HFFc6 (cell line): Measurements from ENCODE around the gene ARHGAP15. TPM values are rescaled to one million over a fixed set of nuclear protein-coding genes. Genes with fewer than 3 reads are reported as not detected.

Source experiments
- DNase-seq: peaks from one replicate; pipeline ENCODE4 v3.0.0-alpha.2; 2018
- H3K27ac Mint-ChIP-seq: 2 replicates; pipeline ENCODE4 v1.8.0; 2020; ENCODE audit warnings: mild to moderate bottlenecking, mixed read lengths
- H3K27me3 Mint-ChIP-seq: 2 replicates; pipeline ENCODE4 v1.8.0; 2021; ENCODE audit warnings: mild to moderate bottlenecking, moderate library complexity, mixed read lengths; ENCODE audit not compliant: insufficient read depth
- H3K36me3 Mint-ChIP-seq: 2 replicates; pipeline ENCODE4 v1.8.0; 2021; ENCODE audit warnings: low read depth, mixed read lengths
- H3K4me1 Mint-ChIP-seq: 2 replicates; pipeline ENCODE4 v1.8.0; 2020; ENCODE audit warnings: low read depth, mixed read lengths
- H3K4me3 Mint-ChIP-seq: 2 replicates; pipeline ENCODE4 v1.8.0; 2020; ENCODE audit warnings: mild to moderate bottlenecking, moderate library complexity, mixed read lengths
- H3K9me3 Mint-ChIP-seq: 2 replicates; pipeline ENCODE4 v1.8.0; 2020; ENCODE audit warnings: mild to moderate bottlenecking, mixed read lengths
- total RNA-seq, 6 experiments: library from RNA; stranded (reverse); fragmentation: NEBNext Ultra II Directional; extraction: Animal tissue kit (Norgen Biotek cat#: 25700); gene quantifications; 2 replicates in 1 of 6; 3 replicates in 5 of 6; pipeline ENCODE4 v1.2.3, GENCODE V29; 2021
- TF ChIP-seq, protein P1 (sequence below): fragments of 200-600 bp; sonication (generic); IDR thresholded peaks from 2 replicates; pipeline ENCODE4 v1.5.0; 2021; ENCODE audit warnings: antibody characterized with exemption, mild to moderate bottlenecking

Gene ARHGAP15
- total RNA-seq, 6 experiments from 2014 or later: not detected

DNA sequence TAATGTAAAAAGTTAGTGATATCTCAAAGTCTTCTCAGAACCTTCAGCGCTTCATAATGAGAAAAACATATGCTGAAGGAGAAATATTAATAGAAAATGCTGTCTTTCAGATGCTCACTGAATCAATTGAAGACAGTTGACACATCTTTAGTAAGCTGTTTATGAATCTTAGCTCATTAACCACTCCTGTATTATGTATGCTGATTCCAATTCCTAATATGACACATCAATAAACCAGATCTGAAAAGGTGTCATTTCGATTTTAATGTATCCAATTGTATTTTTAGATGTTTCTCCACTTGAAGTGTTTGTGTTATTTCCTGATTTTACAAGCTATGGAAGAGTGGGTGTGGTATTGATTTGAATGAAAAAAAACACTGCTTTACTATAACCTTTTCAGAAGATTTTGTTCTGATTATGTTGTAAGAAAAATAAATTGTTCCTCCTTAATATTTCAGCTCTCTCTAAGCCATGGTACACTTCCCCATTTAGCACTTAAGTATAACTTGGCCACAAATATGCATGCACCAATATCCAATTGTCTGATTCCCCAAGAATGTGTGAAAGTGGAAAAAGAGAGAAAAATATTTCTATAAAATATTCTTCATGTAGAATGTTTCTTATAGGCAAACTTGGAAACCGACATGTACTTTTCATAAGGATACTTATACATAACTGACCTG lies 569.8 kb downstream of the ARHGAP15 start:
- TF ChIP-seq, protein P1, sequence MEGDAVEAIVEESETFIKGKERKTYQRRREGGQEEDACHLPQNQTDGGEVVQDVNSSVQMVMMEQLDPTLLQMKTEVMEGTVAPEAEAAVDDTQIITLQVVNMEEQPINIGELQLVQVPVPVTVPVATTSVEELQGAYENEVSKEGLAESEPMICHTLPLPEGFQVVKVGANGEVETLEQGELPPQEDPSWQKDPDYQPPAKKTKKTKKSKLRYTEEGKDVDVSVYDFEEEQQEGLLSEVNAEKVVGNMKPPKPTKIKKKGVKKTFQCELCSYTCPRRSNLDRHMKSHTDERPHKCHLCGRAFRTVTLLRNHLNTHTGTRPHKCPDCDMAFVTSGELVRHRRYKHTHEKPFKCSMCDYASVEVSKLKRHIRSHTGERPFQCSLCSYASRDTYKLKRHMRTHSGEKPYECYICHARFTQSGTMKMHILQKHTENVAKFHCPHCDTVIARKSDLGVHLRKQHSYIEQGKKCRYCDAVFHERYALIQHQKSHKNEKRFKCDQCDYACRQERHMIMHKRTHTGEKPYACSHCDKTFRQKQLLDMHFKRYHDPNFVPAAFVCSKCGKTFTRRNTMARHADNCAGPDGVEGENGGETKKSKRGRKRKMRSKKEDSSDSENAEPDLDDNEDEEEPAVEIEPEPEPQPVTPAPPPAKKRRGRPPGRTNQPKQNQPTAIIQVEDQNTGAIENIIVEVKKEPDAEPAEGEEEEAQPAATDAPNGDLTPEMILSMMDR: no peak
- no peak for DNase-seq
- Mint-ChIP-seq H3K4me1 (no peaks in the 10 kb centered on the region), H3K27me3 (no peaks in the 10 kb centered on the region), H3K27ac (no peak overlapping the region), H3K9me3 (no peaks in the 10 kb centered on the region), H3K4me3 (no peak overlapping the region), H3K36me3 (no peaks in the 10 kb centered on the region)

DNA sequence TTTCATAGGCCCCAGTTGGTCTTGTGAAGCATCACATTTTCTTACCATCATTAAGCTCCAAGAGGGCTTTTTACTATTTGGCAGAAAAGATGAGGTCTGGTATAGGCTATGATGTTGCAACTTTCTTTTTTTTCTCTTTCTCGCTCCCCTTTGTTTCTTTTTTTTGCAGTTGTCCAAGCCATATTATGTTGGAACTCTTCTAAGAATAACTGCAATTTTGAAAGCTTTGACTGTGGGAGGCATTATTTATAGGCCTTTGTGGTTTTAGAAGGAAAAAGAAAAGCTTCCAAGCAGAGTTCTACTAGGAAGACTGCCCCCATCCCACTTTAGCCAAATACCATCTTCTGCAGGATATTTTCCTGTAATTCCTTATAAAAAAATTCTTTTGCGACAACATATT lies 571.6 kb downstream of the ARHGAP15 start:
- Mint-ChIP-seq H3K27me3 (no peaks in the 10 kb centered on the region), H3K4me1 (peaks cover 11% of the 10 kb centered on the region), H3K9me3 (no peaks in the 10 kb centered on the region), H3K27ac (no peak overlapping the region), H3K4me3 (no peak overlapping the region), H3K36me3 (no peaks in the 10 kb centered on the region)
- no peak for DNase-seq
- TF ChIP-seq, protein P1: no peak

DNA sequence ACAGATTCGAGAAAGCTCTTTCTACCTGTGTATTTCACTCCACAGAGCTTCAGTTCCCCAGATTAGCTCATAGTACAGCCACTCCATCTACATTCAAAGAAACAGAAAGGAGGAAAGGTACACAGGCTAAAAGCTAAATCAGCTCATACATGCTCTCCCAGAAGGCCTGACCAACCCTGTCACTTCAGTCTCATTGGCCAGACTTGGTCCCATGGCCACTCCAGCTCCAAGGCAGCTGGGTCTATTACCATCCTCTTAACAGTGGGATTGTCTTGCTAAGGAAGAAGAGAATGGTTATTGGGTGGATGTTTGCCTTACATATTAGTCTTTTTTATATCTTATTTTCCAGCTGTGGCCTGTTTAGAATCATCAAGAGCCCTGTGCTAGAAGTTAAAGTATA lies 572.6 kb downstream of the ARHGAP15 start:
- H3K27ac Mint-ChIP-seq: no peak overlapping the region
- TF ChIP-seq, protein P1: no peak

DNA sequence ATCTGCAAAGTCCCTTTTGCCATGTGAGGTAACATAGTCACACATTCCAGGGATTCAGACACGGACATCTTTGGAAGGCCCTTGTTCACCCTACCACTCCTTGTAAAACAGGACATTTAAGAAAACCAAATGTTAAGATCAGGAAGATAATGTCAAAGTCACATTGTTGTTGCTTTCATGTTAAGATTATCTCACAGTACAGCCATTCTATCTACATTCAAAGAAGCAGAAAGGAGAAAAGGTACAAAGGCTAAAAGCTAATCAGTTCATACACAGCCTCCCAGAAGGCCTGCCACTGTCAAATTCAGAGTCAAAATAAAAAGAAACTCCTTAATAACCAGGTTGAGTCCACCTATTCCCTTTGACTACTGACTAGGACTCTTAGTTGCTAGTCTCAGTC lies 573.7 kb downstream of the ARHGAP15 start:
- no peaks in the 10 kb centered on the region for H3K36me3 Mint-ChIP-seq
- no peaks in the 10 kb centered on the region for H3K27me3 Mint-ChIP-seq
- TF ChIP-seq, protein P1: no peak
- H3K27ac Mint-ChIP-seq: no peak overlapping the region
- H3K9me3 Mint-ChIP-seq: no peaks in the 10 kb centered on the region
- H3K4me1 Mint-ChIP-seq: peaks cover 11% of the 10 kb centered on the region
- DNase-seq: no peak
- H3K4me3 Mint-ChIP-seq: no peak overlapping the region

More for the DNA sequence above, 572.6 kb downstream of the ARHGAP15 start:
- H3K4me3 Mint-ChIP-seq: no peak overlapping the region
- H3K27me3 Mint-ChIP-seq: no peaks in the 10 kb centered on the region
- no peak for DNase-seq
- no peaks in the 10 kb centered on the region for H3K9me3 Mint-ChIP-seq
- peaks cover 11% of the 10 kb centered on the region for H3K4me1 Mint-ChIP-seq
- H3K36me3 Mint-ChIP-seq: no peaks in the 10 kb centered on the region

DNA sequence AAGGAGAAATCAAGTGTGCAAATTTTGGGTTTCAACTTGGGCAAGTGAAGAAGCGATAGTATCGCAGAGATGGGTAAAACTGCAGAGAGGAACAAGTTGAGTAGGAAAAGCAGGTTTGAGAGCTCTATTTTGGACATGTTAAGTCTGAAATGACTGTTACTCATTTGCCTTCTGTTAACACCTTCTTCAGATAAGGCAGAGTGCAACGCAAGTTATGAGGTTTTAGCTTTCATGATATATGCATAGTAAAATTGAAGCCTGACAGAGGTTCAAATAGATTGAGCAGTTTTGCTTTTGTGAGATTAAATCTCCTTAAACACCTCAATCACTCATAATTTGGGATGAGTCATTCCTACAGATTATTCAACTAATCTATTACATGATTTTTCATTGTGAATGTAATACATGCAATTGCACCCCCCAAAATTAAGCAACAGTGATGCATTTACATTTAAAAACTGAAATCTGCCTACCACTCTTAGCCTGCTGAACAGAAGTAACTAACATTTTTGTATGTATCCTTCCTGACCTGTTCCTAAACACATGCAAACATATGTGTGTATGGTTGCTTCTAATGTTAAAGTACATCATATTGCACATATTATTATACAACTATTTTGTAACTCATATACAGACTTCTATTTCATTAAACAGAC lies 575.4 kb downstream of the ARHGAP15 start:
- H3K4me3 Mint-ChIP-seq: no peak overlapping the region
- peaks cover 11% of the 10 kb centered on the region for H3K4me1 Mint-ChIP-seq
- TF ChIP-seq, protein P1: no peak
- no peaks in the 10 kb centered on the region for H3K27me3 Mint-ChIP-seq
- no peak overlapping the region for H3K27ac Mint-ChIP-seq
- no peaks in the 10 kb centered on the region for H3K36me3 Mint-ChIP-seq
- H3K9me3 Mint-ChIP-seq: no peaks in the 10 kb centered on the region
- DNase-seq: no peak
